ENCODE data around the gene TAS1R3. TPM values are rescaled to one million over a fixed set of nuclear protein-coding genes. Genes with fewer than 3 reads are reported as not detected.

Gene TAS1R3
- total and polyA plus RNA-seq, 2 donors (not counting 1 experiment from before 2014, with no cell fraction given): 4.1 to 11.7 TPM

- no peaks in the 10 kb centered on the region for H3K27me3 Mint-ChIP-seq
- TF ChIP-seq CTCF (IDR thresholded peaks at IDR 0.05) (no peak), EZH2 (IDR thresholded peaks at IDR 0.05; ENCODE audit: borderline replicate concordance, insufficient read depth, low read depth, low read length, poor library complexity, severe bottlenecking) (no peak)
- peaks cover 20 to 32% of the 10 kb centered on the region in 2 donors for H3K4me1 ChIP-seq (ENCODE audit: control insufficient read depth in 2 of 2, insufficient read depth in 2 of 2, low read length in 2 of 2)
- no peaks in the 10 kb centered on the region for H3K9me3 Mint-ChIP-seq (ENCODE audit: insufficient read depth)
- no peak overlapping the region for H2AFZ ChIP-seq (ENCODE audit: insufficient read depth, low read depth, low read length, poor library complexity, severe bottlenecking)
- intact Hi-C loops (cut with micrococcal nuclease): no loop called here
- H3K4me1 Mint-ChIP-seq: peaks cover 29% of the 10 kb centered on the region
- H3K4me2 ChIP-seq (replicated peaks; ENCODE audit: low read depth, low read length, poor library complexity, severe bottlenecking): no peak overlapping the region
- ATAC-seq (ENCODE audit: low read depth) (no peak), DNase-seq (no peak)
- H3K9me3 ChIP-seq (ENCODE audit: control extremely low read depth in 1 of 3, control insufficient read depth in 2 of 3, insufficient read depth in 1 of 3, low read length in 2 of 3): no peaks in the 10 kb centered on the region
- no peak overlapping the region for H3K27ac ChIP-seq (ENCODE audit: low read length in 2 of 2)
- no peak overlapping the region for H3K9ac ChIP-seq (ENCODE audit: low read length)
- H3K27ac Mint-ChIP-seq: no peak overlapping the region
- ChIA-PET CTCF (no interaction called here), POLR2A (interaction anchor here (0.6 kb wide), 1 partner anchor 10 kb away, joined by 12 read pairs; no protein-coding TSS in a partner anchor)
- peaks cover 62% of the 10 kb centered on the region for H4K20me1 ChIP-seq (ENCODE audit: control insufficient read depth, insufficient read depth, low read length, poor library complexity, severe bottlenecking)
- 96% methylated on average over 3 of the region's 14 CpGs for WGBS (ENCODE audit: insufficient coverage)
- peak overlapping the region; percentile 93 for H3K4me3 Mint-ChIP-seq
- no peaks in the 10 kb centered on the region for H3K27me3 ChIP-seq (replicated peaks in 1 of 4; ENCODE audit: control extremely low read depth in 1 of 4, control insufficient read depth in 3 of 4, insufficient read depth in 4 of 4, low read length in 3 of 4)
- peaks cover 0 to 20% of the 10 kb centered on the region in 2 experiments for H3K36me3 ChIP-seq (replicated peaks in 1 of 2; ENCODE audit: control extremely low read depth in 1 of 2, control insufficient read depth in 1 of 2, extremely low read depth in 1 of 2, insufficient read depth in 2 of 2, low read length in 1 of 2)
- peaks cover 63% of the 10 kb centered on the region for H3K79me2 ChIP-seq (ENCODE audit: control insufficient read depth, insufficient read depth, low read length)
- no peak overlapping the region for H3K4me3 ChIP-seq (ENCODE audit: control extremely low read depth in 1 of 5, extremely low read depth in 1 of 5, insufficient read depth in 1 of 5, low read depth in 2 of 5, low read length in 4 of 5)
Measured at GRCh38 chr1:1322418-1322817, 8.7 kb upstream of the TAS1R3 start.

GRCh38 chr1:1322952-1323351 lies 8.1 kb upstream of the TAS1R3 start:
- intact Hi-C loops (cut with micrococcal nuclease): no loop called here
- Histone ChIP-seq H3K4me2 (replicated peaks; ENCODE audit: low read depth, low read length, poor library complexity, severe bottlenecking) (peak overlapping the region; percentile 33), H3K4me1 (ENCODE audit: control insufficient read depth in 2 of 2, insufficient read depth in 2 of 2, low read length in 2 of 2) (peaks cover 20 to 32% of the 10 kb centered on the region in 2 donors), H3K9me3 (ENCODE audit: control extremely low read depth in 1 of 3, control insufficient read depth in 2 of 3, insufficient read depth in 1 of 3, low read length in 2 of 3) (no peaks in the 10 kb centered on the region), H3K79me2 (ENCODE audit: control insufficient read depth, insufficient read depth, low read length) (peaks cover 63% of the 10 kb centered on the region), H3K4me3 (ENCODE audit: control extremely low read depth in 1 of 5, extremely low read depth in 1 of 5, insufficient read depth in 1 of 5, low read depth in 2 of 5, low read length in 4 of 5) (no peak overlapping the region), H3K27me3 (replicated peaks in 1 of 4; ENCODE audit: control extremely low read depth in 1 of 4, control insufficient read depth in 3 of 4, insufficient read depth in 4 of 4, low read length in 3 of 4) (no peaks in the 10 kb centered on the region), H4K20me1 (ENCODE audit: control insufficient read depth, insufficient read depth, low read length, poor library complexity, severe bottlenecking) (peaks cover 62% of the 10 kb centered on the region), H3K36me3 (replicated peaks in 1 of 2; ENCODE audit: control extremely low read depth in 1 of 2, control insufficient read depth in 1 of 2, extremely low read depth in 1 of 2, insufficient read depth in 2 of 2, low read length in 1 of 2) (peaks cover 0 to 23% of the 10 kb centered on the region in 2 experiments), H3K27ac (ENCODE audit: low read length in 2 of 2) (no peak overlapping the region), H2AFZ (ENCODE audit: insufficient read depth, low read depth, low read length, poor library complexity, severe bottlenecking) (no peak overlapping the region), H3K9ac (ENCODE audit: low read length) (no peak overlapping the region)
- Mint-ChIP-seq H3K4me1 (peaks cover 29% of the 10 kb centered on the region), H3K27ac (peak overlapping the region; percentile 81), H3K4me3 (peak overlapping the region; percentile 93), H3K27me3 (no peaks in the 10 kb centered on the region), H3K9me3 (ENCODE audit: insufficient read depth) (no peaks in the 10 kb centered on the region)
- POLR2A ChIA-PET: interaction anchor here (0.6 kb wide), 1 partner anchor 9 kb away, joined by 12 read pairs; no protein-coding TSS in a partner anchor
- DNase-seq: no peak
- 94% methylated on average over 10 of the region's 10 CpGs for WGBS (ENCODE audit: insufficient coverage)
- no peak for ATAC-seq (ENCODE audit: low read depth)
- TF ChIP-seq CTCF (IDR thresholded peaks at IDR 0.05) (no peak), EZH2 (IDR thresholded peaks at IDR 0.05; ENCODE audit: borderline replicate concordance, insufficient read depth, low read depth, low read length, poor library complexity, severe bottlenecking) (no peak)
- CTCF ChIA-PET: no interaction called here
